Transverse colon (tissue), 4 donors: ENCODE results near the gene ZNF524. TPM values are rescaled to one million over a fixed set of nuclear protein-coding genes. Genes with fewer than 3 reads are reported as not detected.

ENCODE experiments used
- DNase-seq: peaks from one replicate; pipeline ENCODE4 v3.0.0-alpha.2; 2019
- H3K27ac ChIP-seq, 4 donors: fragments of 200-600 bp; sonication (generic); 2 replicates each; pipeline ENCODE4 v1.5.1; 2016 to 2018; ENCODE audit warnings: inconsistent platforms in 4 of 4
- H3K27me3 ChIP-seq: fragments of 200-600 bp; sonication (generic); 2 replicates; pipeline ENCODE4 v1.5.1; 2017; ENCODE audit warnings: inconsistent platforms
- H3K36me3 ChIP-seq, 4 donors: fragments of 200-600 bp; sonication (generic); 2 replicates each; pipeline ENCODE4 v1.5.1; 2017 to 2019; ENCODE audit warnings: inconsistent platforms in 4 of 4
- H3K4me1 ChIP-seq, 4 donors: fragments of 200-600 bp; sonication (generic); 2 replicates each; pipeline ENCODE4 v1.5.1; 2017 to 2020; ENCODE audit warnings: inconsistent platforms in 4 of 4
- H3K4me3 ChIP-seq, 4 donors: fragments of 200-600 bp; sonication (generic); 1 replicate in 1 of 4; 2 replicates in 3 of 4; pipeline versions ENCODE4 v1.5.1 to v1.6.1; 2017 to 2019; ENCODE audit warnings: inconsistent platforms in 4 of 4
- H3K9me3 ChIP-seq, 2 donors: fragments of 200-600 bp; sonication (generic); 2 replicates each; pipeline ENCODE4 v1.5.1; 2017 to 2019; ENCODE audit warnings: inconsistent platforms in 2 of 2
- CTCF ChIP-seq, 5 experiments: fragments of 200-600 bp in 3 of 5; fragments of 450-650 bp in 2 of 5; sonication (generic) in 3 of 5; IDR thresholded peaks; 1 replicate in 2 of 5; 2 replicates in 3 of 5; pipeline ENCODE4 v1.5.1; 2016 to 2017; ENCODE audit warnings: antibody characterized with exemption in 5 of 5, inconsistent platforms in 3 of 5, mild to moderate bottlenecking in 2 of 5, moderate library complexity in 1 of 5
- EP300 ChIP-seq: sonication (generic); formaldehyde crosslinking; IDR thresholded peaks from one replicate; pipeline ENCODE4 v1.6.1; 2017; ENCODE audit warnings: antibody characterized with exemption, low read depth
- POLR2A ChIP-seq: fragments of 450-650 bp; IDR thresholded peaks from one replicate; pipeline ENCODE4 v1.6.1; 2016; ENCODE audit warnings: antibody characterized with exemption, mild to moderate bottlenecking, moderate library complexity
- POLR2AphosphoS5 ChIP-seq, 3 donors: sonication (generic); formaldehyde crosslinking; IDR thresholded peaks; one replicate each; pipeline ENCODE4 v1.6.1; 2016; ENCODE audit warnings: antibody characterized with exemption in 3 of 3
- WGBS, 2 donors: methylation state at CpG; one replicate each; pipeline ENCODE4 v1.1.5; 2018; ENCODE audit warnings: low coverage in 1 of 2; 5-methylcytosine and 5-hydroxymethylcytosine counted together
- in situ Hi-C, 4 donors: fragments of 200-750 bp; cut with MboI; loops; one replicate each; pipeline versions ENCODE4 v1.15.0 to v1.15.1; 2017; ENCODE audit warnings: low sequenced_read_pairs in 3 of 4, low pct_ligation_motif_present in 1 of 4, low pct_unique_long_range_greater_than_20kb in 1 of 4
- intact Hi-C: fragments of 100-400 bp; cut with DNase I; formaldehyde crosslinking; loops from one replicate; pipeline ENCODE4 v1.15.1; 2023; ENCODE audit warnings: low total_unique reads
- total RNA-seq, 4 donors: library from RNA; depleted of rRNA; stranded (reverse); fragments of >200 nt; gene quantifications; one replicate each; pipeline ENCODE4 v1.1.0, GENCODE V29; 2016

ZNF524 gene
- total RNA-seq, 4 donors from 2014 or later, result 17.7 to 51.1 (median 37.9) TPM

- no peak for DNase-seq
- Histone ChIP-seq H3K36me3 (peaks cover 0 to 7% (median 0%) of the 10 kb centered on the region in 4 donors), H3K4me3 (no peak overlapping the region), H3K27ac (no peak overlapping the region), H3K9me3 (no peaks in the 10 kb centered on the region), H3K27me3 (peaks cover 5% of the 10 kb centered on the region), H3K4me1 (peaks cover 8 to 22% (median 21%) of the 10 kb centered on the region in 4 donors)
- intact Hi-C loops (no loop called here), in situ Hi-C loops (no loop called here)
- TF ChIP-seq EP300, result no peak
- TF ChIP-seq POLR2A, result no peak
- 73% methylated on average over 10 of the region's 10 CpGs; no CpG with 5 or more reads in 1 of the 2 donors for WGBS, 2 donors
These were observed 9.5 kb upstream of the ZNF524 start for GRCh38 chr19:55590617-55591016.

- H3K27me3 ChIP-seq, result no peaks in the 10 kb centered on the region
- intact Hi-C loops, result no loop called here
- peaks cover 3 to 13% (median 11%) of the 10 kb centered on the region in 4 donors for H3K4me1 ChIP-seq
- in situ Hi-C loops, result no loop called here
- H3K4me3 ChIP-seq, result no peak overlapping the region
- TF ChIP-seq CTCF (IDR thresholded peaks at IDR 0.05) (no peak), POLR2AphosphoS5 (IDR thresholded peaks at IDR 0.05) (no peak), EP300 (no peak), POLR2A (no peak)
- H3K36me3 ChIP-seq, result peaks cover 0 to 7% (median 0%) of the 10 kb centered on the region in 4 donors
- no peak for DNase-seq
- 85% methylated on average over 10 of the region's 10 CpGs; no CpG with 5 or more reads in 1 of the 2 donors for WGBS, 2 donors
- no peak overlapping the region for H3K27ac ChIP-seq
- H3K9me3 ChIP-seq, result no peaks in the 10 kb centered on the region
These were observed 8.5 kb upstream of the ZNF524 start for GRCh38 chr19:55591555-55591954.

- H3K9me3 ChIP-seq, result no peaks in the 10 kb centered on the region
- intact Hi-C loops (no loop called here), in situ Hi-C loops (no loop called here)
- H3K4me3 ChIP-seq, result no peak overlapping the region
- TF ChIP-seq CTCF (IDR thresholded peaks at IDR 0.05) (no peak), POLR2AphosphoS5 (IDR thresholded peaks at IDR 0.05) (no peak), POLR2A (no peak), EP300 (no peak)
- H3K4me1 ChIP-seq, result peaks cover 0 to 4% (median 2%) of the 10 kb centered on the region in 4 donors
- 60 to 96% methylated on average over 1 to 65 of the region's 73 CpGs for WGBS, 2 donors
- peaks cover 0 to 7% (median 0%) of the 10 kb centered on the region in 4 donors for H3K36me3 ChIP-seq
- no peaks in the 10 kb centered on the region for H3K27me3 ChIP-seq
- no peak overlapping the region for H3K27ac ChIP-seq
- no peak for DNase-seq
These were observed 7.5 kb upstream of the ZNF524 start for GRCh38 chr19:55592391-55593090.

GRCh38 chr19:55593096-55593772 lies 6.9 kb upstream of the ZNF524 start:
- Histone ChIP-seq H3K4me3 (no peak overlapping the region), H3K36me3 (peaks cover 0 to 7% (median 0%) of the 10 kb centered on the region in 4 donors), H3K9me3 (no peaks in the 10 kb centered on the region), H3K4me1 (no peaks in the 10 kb centered on the region), H3K27me3 (no peaks in the 10 kb centered on the region), H3K27ac (no peak overlapping the region)
- no peak for DNase-seq
- TF ChIP-seq CTCF (IDR thresholded peaks at IDR 0.05) (no peak), EP300 (no peak), POLR2AphosphoS5 (IDR thresholded peaks at IDR 0.05) (no peak), POLR2A (no peak)
- WGBS, 2 donors, result 92 to 94% methylated on average over 12 to 68 of the region's 68 CpGs
- intact Hi-C loops (no loop called here), in situ Hi-C loops (no loop called here)
